Ramos (cell line): ENCODE results near the gene TBCD.

Source experiments
- in situ Hi-C: fragments of 300-500 bp; cut with MboI; formaldehyde crosslinking; loops from one replicate; pipeline ENCODE4 v1.14.3; 2022; ENCODE audit warnings: low sequenced_read_pairs; ENCODE audit not compliant: unreplicated experiment

TBCD gene

DNA sequence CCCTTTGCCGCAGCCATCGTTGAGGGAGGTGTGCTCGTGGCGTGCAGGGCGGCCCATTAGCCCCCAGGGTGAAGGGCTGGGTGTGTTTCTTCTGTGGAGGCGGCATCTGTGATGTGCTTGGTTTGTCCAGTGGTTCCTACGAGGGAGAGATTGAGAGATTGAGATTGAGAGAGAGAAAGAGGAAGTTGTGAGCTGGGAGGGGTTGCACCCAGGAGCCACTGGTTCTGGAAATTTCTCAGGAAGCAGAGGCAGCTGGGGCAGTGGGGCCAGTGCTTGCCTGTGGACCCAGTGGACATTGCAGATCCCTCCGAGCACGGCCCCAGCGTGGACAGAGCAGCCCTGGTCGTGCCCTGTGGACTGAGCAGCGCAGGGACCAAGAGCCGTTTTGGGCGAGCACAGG, 160.0 kb downstream of the TBCD start:
- in situ Hi-C loops = loop anchor here (5.0 kb wide), 1 partner anchor 130 kb away; no protein-coding TSS in a partner anchor

DNA sequence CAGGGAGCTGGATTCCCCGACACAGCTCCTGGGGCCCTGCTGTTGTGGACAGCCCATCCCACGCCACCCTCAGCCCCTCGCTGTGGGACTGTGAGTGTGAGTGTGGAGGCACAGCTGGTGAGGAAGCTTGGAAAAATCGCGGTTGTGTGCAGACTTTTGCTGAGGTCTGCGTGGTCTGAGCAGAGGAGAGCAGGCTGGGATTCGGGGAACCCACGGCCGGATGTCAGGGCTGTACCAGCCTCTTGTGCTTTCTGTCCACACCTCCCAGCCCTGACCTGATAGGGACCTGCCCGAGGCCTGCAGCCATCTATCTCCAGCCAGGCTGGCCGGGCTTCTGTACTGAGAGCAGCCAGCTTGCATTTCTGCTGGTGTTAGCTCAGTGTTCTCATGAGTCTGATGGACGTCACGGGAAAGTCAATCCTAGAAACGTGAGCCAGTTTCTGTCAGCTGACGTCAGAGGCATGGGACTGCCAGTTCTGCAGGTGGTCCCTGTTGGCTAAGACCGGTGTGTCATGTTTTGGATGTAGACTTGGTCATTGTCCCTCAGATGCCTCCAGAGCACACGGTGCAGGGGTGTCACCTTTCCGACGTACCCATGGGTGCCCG, 160.7 kb downstream of the TBCD start:
- in situ Hi-C loops = loop anchor here (5.0 kb wide), 1 partner anchor 130 kb away; no protein-coding TSS in a partner anchor

DNA sequence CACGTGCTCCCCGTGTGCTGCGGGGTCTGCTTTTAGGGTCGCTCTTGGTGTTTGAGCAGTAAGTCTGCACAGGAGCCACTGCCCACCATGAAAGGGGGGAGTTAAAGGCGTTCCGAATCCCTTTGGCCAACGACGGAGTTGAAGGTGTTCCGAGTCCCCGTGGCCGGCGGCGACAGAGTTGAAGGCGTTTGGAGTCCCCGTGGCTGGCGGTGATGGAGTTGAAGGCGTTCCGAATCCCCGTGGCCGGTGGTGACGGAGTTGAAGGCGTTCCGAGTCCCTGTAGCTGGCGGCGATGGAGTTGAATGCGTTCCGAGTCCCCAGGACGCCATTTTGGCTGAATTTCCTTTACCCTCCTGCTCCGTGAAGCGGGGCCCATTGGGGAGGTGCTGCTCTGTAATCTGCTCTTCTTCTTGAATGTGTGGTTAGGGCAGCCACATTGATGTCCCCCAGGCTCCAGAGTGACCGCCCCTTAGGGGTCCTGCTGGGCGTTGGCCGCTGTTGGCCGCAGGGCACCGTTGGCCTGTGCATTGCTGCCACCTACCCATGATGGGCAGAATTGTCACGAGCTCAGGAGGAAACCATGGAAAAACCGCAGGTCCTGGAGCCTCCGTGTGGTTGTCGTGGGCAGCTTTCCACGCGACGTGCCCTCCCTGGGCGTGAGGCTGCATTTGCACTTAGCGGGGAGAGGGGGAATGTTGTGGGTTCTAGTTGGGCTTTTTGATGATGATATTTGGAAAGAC, 161.6 kb downstream of the TBCD start:
- in situ Hi-C loops = loop anchor here (5.0 kb wide), 1 partner anchor 131 kb away; no protein-coding TSS in a partner anchor

DNA sequence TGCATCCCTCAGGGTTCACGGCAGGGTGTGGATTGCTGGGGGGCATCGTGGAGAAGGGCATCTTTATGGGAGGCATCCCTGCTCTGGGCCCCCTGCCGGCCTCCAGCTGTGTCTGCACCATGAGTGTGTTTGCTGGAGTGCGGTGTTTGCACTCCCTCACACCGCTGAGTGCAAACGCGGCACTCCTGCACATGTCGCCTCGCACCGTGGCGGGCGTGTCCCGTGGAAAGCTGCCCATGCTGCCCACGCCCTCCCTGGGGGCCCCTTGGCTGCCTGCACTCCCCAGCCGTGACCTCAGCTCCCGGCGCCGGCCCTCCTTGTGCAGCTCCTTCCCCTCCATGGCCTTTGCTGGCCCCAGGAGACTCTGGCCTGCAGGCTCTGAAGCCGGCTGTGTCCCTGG, 162.5 kb downstream of the TBCD start:
- in situ Hi-C loops = loop anchor here (5.0 kb wide), 1 partner anchor 132 kb away; no protein-coding TSS in a partner anchor

DNA sequence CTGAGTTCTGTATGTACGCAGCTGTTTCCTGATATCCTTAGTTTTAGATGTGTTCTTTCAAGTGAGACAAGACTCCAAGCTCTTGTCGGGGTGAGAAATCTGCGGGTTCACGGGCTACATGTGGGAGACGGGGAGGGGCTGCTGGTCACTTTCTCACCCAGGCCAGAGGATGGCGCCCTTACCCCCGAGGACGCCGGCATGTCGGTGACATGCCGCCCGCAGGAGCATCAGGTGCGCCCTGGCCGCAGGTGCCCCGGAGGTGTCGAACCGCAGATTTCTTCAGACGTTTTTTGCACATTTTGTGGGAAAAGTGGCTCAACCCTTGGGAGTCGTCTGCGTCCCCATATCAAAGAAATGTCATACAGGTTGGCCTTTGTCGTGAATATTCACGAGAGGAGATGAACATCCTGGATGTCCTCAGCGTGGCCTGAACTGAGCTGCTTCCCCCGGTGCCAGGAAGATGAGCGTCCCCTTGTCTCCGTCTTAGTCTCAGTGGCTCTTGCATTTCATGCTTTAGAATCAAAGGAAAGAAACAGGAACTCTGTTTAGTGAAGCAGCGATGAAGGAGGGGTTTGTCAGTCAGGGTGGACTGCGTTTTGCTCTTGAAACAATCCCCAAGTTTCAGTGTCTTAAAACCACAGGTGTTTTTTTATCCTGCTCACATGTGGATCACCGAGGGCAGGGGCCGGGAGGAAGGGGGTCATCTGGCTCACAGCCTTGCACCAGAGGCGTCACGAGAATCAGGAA, 163.3 kb downstream of the TBCD start:
- in situ Hi-C loops = no loop called here

DNA sequence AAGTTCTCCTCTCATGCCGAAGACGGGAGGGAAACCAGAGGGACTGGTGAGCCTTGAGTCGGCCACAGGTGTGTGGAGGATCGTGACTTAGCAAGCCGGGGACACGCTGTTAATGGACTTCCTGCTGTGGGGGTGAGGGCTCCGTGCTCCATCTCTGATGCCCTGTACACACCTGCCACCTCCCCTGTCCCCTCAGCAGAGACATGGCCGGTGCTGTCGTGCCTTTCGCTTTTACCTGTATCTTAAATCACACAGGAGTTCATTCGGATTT, 163.8 kb downstream of the TBCD start:
- in situ Hi-C loops = no loop called here

DNA sequence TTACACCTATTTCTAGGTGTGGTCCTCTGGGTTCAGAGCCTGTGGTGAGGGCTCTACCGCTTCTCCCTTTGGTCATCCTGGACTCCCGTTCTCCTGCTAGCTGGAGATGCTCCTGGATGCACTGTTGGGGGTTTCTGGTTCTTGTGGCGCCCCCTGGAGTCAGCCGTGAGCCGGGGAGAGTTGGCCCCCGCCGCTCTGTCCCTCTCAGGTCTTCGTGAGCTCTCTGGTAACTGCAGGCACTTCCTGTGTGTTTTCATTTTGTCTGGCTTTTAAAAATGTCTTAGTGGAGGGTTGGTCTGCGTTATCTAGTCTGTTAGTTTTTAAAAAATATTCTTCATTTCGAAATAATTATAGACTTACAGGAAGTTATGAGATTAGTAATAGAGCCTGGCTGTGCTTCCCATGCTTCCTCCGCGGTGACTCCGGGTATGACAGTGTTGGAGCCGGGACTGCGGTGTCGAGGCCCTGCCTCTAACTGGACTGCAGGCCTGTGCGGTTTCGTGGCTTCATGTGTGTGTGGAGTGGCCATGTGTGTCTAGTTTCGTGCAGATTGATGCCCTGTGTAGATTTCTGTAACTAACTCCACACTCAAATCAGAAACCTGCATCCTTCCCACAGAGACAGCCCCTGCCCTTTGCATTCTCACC, 166.0 kb downstream of the TBCD start:
- in situ Hi-C loops = no loop called here

DNA sequence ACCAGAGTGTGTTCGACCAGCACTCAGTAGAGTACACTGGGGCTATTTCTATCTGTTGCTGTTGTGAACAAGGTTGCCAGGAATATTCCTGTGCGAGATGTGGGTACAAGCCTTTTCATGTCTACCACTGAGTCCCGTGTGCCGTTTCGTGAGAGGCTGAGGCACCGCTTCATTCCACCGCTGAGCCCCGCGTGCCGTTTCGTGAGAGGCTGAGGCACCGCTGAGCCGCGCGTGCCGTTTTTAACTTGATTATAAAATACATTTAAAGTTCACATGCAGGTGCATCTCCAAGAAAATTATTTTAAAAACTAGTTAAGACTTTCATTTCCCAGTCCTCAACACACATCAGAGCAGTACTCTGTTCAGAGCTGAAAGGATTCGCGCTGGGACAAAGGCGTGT, 166.6 kb downstream of the TBCD start:
- in situ Hi-C loops = no loop called here

DNA sequence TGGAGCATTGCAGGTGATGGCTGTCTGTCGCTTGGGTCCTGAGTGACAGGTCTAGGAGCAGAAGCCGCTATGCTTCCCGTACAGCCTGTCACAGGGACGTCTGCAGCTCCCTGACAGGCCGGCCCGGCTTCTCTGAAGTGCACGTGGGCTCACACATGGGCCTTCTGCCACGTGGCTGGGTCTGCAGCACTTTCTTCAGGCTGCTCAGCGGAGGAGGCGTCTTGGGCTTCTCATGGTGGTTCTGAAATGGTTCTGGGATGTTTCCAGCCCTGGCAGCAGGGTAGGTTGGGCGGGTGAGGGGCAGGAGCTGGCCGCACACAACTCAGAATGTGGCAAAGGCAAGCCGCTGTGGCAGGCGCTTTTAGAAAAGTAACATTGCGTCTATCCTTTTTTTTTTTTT, 168.3 kb downstream of the TBCD start:
- in situ Hi-C loops = no loop called here

DNA sequence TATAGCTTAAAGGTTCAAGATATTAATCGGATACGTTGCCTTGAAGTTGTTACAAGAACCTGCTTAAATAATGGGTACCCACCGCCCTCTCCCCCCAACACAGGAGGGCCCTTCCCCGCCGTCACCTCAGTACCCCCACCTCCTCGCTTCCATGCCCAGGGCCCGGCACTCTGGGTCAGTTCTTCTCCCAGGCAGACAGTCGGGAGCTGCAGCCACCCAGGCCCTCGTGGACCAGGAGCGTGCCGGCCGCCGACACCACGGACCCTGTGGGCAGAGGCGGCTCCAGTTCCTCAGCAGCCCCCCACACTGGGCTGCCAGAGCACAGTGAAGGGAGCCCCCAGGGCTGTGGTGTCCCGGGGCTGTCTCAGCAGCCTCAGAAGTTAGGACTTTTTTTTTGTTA, 168.8 kb downstream of the TBCD start:
- in situ Hi-C loops = no loop called here

DNA sequence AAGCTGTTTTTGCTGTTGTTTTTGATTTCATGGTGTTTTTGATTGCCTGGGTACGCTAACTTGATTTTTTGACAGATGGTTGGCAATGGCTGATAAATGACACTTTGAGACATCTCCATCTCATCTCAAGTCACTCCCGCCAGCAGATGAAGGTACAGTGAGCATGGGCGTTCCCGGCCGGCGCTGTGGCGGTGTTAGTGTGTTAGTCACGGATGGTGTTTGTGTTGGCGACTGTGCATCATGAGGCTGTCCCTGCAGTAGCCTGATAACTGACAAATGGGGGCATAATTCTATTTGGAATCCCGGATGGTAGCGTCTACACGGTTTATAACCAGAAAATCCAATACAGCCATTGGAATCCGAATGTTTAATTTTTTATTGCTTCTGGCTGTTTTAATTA, 169.6 kb downstream of the TBCD start:
- in situ Hi-C loops = no loop called here

DNA sequence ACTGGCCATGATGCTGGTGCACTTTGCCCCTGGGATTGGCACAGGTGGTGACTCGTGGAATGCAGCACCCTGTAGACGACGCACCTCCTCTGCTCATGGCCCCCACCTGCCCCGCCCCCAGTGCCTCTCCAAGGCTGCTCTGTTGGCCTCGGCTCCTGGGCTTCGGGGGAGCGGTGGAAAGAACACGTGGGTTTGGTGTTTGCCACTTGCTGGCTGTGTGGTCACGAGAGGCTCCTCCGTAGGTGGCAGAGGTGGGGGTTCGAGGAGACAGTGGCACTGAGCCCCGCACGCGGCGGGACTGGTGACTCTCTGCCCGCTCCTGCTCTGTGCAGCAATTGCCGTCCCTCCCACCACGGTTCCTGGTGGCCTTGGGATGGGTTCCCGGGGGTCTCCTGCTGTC, 170.8 kb downstream of the TBCD start:
- in situ Hi-C loops = no loop called here

DNA sequence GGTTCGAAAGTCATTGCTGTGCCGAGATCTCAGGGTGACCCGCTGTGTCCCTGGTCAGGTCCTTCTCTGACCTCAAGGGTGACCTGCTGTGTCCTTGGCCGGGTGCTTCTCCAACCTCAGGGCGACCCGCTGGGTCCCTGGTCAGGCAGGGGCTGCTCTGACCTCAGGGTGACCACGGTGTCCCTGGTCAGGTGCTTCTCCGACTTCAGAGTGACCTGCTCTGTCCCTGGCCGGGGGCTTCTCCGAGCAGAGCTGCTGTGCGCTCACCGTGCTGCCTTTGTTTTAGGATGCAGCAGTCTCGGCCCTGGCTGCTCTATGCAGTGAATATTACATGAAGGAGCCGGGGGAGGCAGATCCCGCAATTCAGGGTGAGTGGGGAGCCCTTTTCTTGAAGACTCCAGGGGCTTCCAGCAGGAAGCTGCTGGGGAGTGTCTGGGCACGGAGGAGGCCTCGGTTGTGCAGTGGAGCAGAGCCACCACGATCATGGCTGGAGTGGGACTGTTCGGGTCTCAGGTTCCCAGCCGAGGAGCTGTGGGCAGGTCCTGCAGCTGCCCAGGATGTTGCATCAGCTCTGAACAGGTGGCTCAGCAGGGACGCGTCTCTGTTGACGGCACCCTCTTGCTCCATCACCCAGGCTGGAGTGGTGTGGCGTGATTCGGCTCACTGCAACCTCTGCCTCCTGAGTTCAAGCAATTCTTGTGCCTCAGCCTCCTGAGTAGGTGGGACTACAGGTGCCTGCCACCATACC, 171.7 kb downstream of the TBCD start:
- in situ Hi-C loops = no loop called here

DNA sequence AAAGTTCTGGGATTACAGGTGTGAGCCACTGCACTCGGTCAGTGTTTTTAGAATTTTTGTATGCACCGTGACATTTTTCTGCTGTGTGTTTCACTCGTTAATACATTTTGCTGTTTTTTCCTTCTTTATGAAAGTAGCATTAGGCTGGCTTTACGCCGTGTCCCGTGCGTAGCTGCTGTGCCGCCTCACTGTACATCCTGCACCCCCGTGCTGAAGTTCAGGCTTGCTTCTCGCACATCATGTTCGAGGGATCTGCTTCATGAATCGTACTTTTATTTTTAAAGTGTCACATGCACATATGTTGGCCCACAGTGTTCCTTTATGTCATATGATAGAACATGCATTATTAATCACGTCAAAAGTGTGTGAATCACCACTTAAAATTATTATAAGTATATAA, 172.3 kb downstream of the TBCD start:
- in situ Hi-C loops = no loop called here

DNA sequence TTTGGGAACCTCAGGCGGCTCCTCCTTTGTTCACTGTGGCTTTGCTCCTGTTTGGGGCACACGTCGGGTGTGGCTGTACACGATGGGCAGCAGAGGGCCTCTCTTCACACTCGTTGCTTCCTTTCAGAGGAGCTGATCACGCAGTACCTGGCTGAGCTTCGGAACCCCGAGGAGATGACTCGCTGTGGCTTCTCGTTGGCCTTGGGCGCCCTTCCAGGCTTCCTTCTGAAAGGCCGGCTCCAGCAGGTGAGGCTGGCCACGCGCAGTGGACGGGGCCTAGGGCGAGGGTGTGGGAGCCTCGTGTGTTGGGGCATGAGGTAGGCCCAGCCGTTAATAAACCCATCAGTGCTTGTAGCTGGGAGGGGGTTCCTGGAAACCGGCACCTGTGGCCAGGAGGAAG, 172.9 kb downstream of the TBCD start:
- in situ Hi-C loops = no loop called here

DNA sequence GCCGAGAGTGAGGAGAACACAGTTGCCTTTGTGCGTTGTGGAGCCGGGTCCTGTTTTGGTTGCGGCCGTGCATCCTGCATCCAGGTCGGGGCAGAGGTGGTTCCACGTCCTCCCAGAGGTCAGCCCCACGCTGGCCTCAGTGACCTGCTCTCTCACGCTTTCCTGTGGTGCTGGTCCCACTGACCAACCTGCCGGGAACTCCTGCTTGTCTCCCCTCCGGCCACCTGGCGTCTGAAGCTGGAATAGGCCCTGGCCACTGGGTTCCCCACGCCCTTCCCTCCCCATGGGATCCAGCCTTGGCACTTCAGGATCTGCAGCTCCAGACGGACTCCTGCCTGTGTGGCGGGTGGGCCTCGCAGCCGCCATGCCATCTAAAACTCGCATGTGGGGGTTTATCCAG, 173.5 kb downstream of the TBCD start:
- in situ Hi-C loops = no loop called here

DNA sequence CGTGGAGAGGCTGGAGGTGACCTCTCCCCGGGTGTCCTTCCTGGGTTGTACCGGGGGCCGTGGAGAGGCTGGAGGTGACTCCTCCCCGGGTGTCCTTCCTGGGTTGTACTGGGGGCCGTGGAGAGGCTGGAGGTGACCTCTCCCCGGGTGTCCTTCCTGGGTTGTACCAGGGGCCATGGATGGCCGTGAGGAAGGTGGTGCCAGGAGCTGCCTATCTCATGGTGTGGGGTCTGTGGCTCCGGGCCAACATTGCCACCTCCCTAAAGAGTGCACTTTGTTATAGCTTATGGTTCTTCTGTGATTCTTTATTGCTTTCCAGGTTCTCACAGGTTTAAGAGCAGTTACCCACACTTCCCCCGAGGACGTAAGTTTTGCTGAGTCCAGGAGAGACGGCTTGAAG, 174.2 kb downstream of the TBCD start:
- in situ Hi-C loops = no loop called here

DNA sequence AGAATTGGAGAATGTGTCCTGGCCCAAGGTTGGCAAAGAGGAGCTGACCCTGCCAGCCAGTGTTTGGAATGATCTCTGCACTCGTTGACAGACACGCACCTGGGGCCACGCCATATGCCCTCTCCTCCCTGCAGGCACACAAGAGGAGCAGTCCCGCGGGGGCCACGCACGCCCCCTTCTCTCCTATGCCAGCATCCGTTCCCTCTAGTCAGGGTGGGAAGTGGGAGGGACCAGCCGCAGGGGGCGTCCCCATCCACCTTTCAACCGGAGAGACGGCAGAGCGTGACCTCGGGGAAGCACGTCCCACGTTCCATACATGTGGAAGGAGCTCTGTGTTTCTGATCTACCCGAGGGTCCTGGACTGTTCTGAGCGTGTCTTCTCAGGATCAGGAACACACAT, 174.9 kb downstream of the TBCD start:
- in situ Hi-C loops = no loop called here

DNA sequence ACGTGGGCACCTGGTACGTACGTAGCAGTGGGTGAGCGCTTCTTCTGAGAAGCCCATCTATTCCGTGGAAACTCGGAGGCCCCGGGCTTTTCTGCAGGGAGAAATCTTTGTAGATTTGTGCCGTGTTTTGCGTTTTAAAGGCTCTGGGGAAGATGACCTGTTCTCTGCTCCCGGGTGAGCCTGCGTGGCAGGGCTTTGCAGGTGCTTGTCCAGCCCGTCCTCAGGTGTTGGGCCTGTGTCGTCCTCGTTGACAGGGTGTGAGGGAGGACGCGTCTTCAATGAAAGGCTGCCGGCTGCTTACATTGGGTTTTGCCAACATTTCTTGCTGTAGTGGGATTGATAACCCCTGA, 175.4 kb downstream of the TBCD start:
- in situ Hi-C loops = no loop called here
